ENCODE data around the gene SNX6. TPM values are rescaled to one million over a fixed set of nuclear protein-coding genes. Genes with fewer than 3 reads are reported as not detected.

SNX6 gene
- total and polyA plus RNA-seq, 2 donors (not counting 3 experiments of a cell fraction or from before 2014, with no cell fraction given) = 95.1 to 120 TPM

DNA sequence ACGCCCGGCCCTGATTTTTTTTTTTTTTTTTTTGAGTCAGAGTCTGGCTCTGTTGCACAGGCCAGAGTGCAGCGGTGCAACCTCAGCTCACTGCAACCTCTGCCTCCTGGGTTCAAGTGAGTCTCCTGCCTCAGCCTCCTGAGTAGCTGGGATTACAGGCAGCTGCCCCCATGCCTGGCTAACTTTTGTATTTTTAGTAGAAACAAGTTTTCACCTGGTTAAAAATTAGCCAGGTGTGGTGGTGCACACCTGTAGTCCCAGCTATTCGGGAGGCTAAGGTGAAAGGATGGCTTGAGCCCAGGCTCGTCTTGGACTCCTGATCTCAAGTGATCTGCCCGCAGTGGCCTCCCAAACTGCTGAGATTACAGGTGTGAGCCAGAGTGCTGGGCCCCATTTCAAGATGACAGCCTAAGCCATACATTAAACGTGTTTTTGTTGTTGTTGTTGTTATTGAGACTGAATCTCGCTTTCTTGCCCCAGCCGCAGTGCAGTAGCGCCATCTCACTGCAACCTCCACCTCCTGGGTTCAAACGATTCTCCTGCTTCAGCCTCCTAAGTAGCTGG, 47.7 kb downstream of the SNX6 start:
- Histone ChIP-seq H3K4me2 (ENCODE audit: insufficient read depth, low read length) (no peak overlapping the region), H3K4me1 (ENCODE audit: control insufficient read depth, extremely low read depth, insufficient read depth, low read length) (no peaks in the 10 kb centered on the region), H3K27me3 (ENCODE audit: control insufficient read depth in 2 of 2, insufficient read depth in 2 of 2, low read length in 2 of 2) (no peaks in the 10 kb centered on the region), H3K36me3 (ENCODE audit: control insufficient read depth in 2 of 2, extremely low read depth in 1 of 2, insufficient read depth in 2 of 2, low read length in 2 of 2) (peaks cover 6 to 20% of the 10 kb centered on the region in 2 experiments), H3K9ac (replicated peaks; ENCODE audit: extremely low read depth, insufficient read depth, low read length) (no peak overlapping the region), H3K27ac (ENCODE audit: insufficient read depth, low read depth, low read length) (no peak overlapping the region), H3K4me3 (replicated peaks in 1 of 3; ENCODE audit: insufficient read depth in 1 of 3, low read depth in 1 of 3, low read length in 3 of 3) (no peak overlapping the region), H2AFZ (ENCODE audit: low read depth, low read length) (no peak overlapping the region), H3K9me1 (replicated peaks; ENCODE audit: control insufficient read depth, extremely low read depth, insufficient read depth, low read length) (no peaks in the 10 kb centered on the region), H4K20me1 (replicated peaks; ENCODE audit: control insufficient read depth, extremely low read depth, insufficient read depth, low read length) (no peaks in the 10 kb centered on the region), H3K9me3 (replicated peaks; ENCODE audit: control insufficient read depth, insufficient read depth, low read length) (no peaks in the 10 kb centered on the region), H3K79me2 (ENCODE audit: control insufficient read depth, insufficient read depth, low read length) (no peaks in the 10 kb centered on the region)
- ChIA-PET CTCF (interaction anchor here (0.8 to 1.4 kb wide), 2 partner anchors 11 to 29 kb away, joined by 3 to 4 read pairs; no protein-coding TSS in a partner anchor), POLR2A (no interaction called here)
- no TSS peak for BruUV-seq (replicated peaks)
- intact Hi-C loops (cut with micrococcal nuclease) = loop anchor here (5.0 kb wide), 1 partner anchor 35 kb away; no protein-coding TSS in a partner anchor
- TF ChIP-seq, protein P1, sequence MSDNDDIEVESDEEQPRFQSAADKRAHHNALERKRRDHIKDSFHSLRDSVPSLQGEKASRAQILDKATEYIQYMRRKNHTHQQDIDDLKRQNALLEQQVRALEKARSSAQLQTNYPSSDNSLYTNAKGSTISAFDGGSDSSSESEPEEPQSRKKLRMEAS (IDR thresholded peaks at IDR 0.05; ENCODE audit: insufficient read depth, insufficient read length) = no peak
- TF ChIP-seq POLR2A (IDR thresholded peaks at IDR 0.05; ENCODE audit: low read depth, low read length) (no peak), CTCF (IDR thresholded peaks at IDR 0.05; ENCODE audit: extremely low read depth in 1 of 2, insufficient read depth in 1 of 2, low read depth in 1 of 2, low read length in 2 of 2) (no peak), JUN (IDR thresholded peaks at IDR 0.05; ENCODE audit: borderline replicate concordance, insufficient read depth, insufficient read length, low read depth) (no peak), MYC (IDR thresholded peaks at IDR 0.05; ENCODE audit: low read depth, low read length) (no peak), FOS (IDR thresholded peaks at IDR 0.05; ENCODE audit: borderline replicate concordance, insufficient read depth, low read length) (no peak), POLR2AphosphoS5 (IDR thresholded peaks at IDR 0.05; ENCODE audit: insufficient read depth, low read depth, low read length) (no peak), EZH2 (IDR thresholded peaks at IDR 0.05; ENCODE audit: borderline replicate concordance, low read depth, low read length, severe bottlenecking) (no peak), GATA2 (IDR thresholded peaks at IDR 0.05; ENCODE audit: insufficient read depth, insufficient read length, low read depth, low read length) (no peak)
- DNase-seq (ENCODE audit: low read depth, low spot score) (no peak), FAIRE-seq (no peak)
- dilution Hi-C loops (cut with MboI; ENCODE audit: extremely low pct_ligation_motif_present, low sequenced_read_pairs) = no loop called here

All from endothelial cell of umbilical vein (primary cell).